Colonic mucosa (tissue), 4 donors: ENCODE measurements around the gene CREB5. TPM values are rescaled to one million over a fixed set of nuclear protein-coding genes. Genes with fewer than 3 reads are reported as not detected.
A peak's percentile ranks its signal among the peaks of the same experiment; 100 is the strongest.

Experiments
- DNase-seq: peaks from one replicate; pipeline ENCODE4 v3.0.0-alpha.2; 2020
- H3K27ac ChIP-seq: fragments of 200-600 bp; one replicate; pipeline ENCODE4 v1.8.0; 2021
- H3K27me3 ChIP-seq: fragments of 200-600 bp; one replicate; pipeline ENCODE4 v1.8.0; 2021
- H3K36me3 ChIP-seq: fragments of 200-600 bp; one replicate; pipeline ENCODE4 v1.8.0; 2021
- H3K4me1 ChIP-seq: fragments of 200-600 bp; one replicate; pipeline ENCODE4 v1.8.0; 2021; ENCODE audit warnings: mild to moderate bottlenecking
- H3K4me3 ChIP-seq: fragments of 200-600 bp; one replicate; pipeline ENCODE4 v1.8.0; 2021
- H3K9ac ChIP-seq, 2 donors: one replicate each; pipeline ENCODE4 v1.7.0; 2013; ENCODE audit warnings: control low read depth in 2 of 2, low read depth in 2 of 2, low read length in 2 of 2
- H3K9me3 ChIP-seq: fragments of 200-600 bp; one replicate; pipeline ENCODE4 v1.8.0; 2021
- intact Hi-C: fragments of 100-400 bp; cut with DNase I; formaldehyde crosslinking; loops from one replicate; pipeline ENCODE4 v1.14.1; 2022
- total RNA-seq, 2 donors: library from RNA; stranded (reverse); fragmentation: NEBNext Ultra II Directional in 1 of 2; extraction: Animal tissue kit (Norgen Biotek cat#: 25700) in 1 of 2; gene quantifications; one replicate each; pipeline ENCODE4 v1.2.1, GENCODE V29; 2021
- TF ChIP-seq, protein P1 (sequence below): fragments of 200-600 bp; IDR thresholded peaks from one replicate; pipeline ENCODE4 v1.8.0; 2022; ENCODE audit warnings: antibody characterized with exemption, mild to moderate bottlenecking
- donor health status: healthy.
- donor health status: DM: no; HTN: no; CAD: no.
- donor health status: DM: no; HTN: no; CAD: no.

Gene CREB5
- total RNA-seq, 2 donors from 2014 or later = 0.54 to 3.6 TPM

DNA sequence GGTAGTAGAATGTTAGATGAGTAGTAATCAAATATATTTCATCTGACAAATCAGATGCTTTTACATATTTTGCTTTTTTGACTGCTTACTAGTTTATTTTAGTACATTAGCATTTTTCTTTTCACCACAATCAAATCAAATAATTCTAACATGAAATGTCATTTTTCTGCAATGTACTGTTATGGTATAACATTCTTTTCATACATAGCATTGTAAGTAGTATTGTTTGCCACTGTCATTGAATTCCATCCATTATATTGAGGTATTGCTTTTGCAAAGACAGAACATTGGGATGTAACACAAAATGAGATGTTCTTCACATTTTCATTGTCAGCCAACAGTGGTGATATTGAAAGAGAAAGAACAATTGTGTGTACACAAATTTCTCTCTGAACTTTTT lies 438.4 kb downstream of the CREB5 start:
- Histone ChIP-seq H3K9me3 (no peaks in the 10 kb centered on the region), H3K36me3 (no peaks in the 10 kb centered on the region), H3K4me3 (no peak overlapping the region), H3K27me3 (peaks cover 8% of the 10 kb centered on the region), H3K9ac (no peak overlapping the region), H3K27ac (no peak overlapping the region), H3K4me1 (no peaks in the 10 kb centered on the region)
- DNase-seq = no peak
- intact Hi-C loops = loop anchor here (5.0 to 10.0 kb wide), 2 partner anchors 96 to 463 kb away; no protein-coding TSS in a partner anchor
- TF ChIP-seq, protein P1, sequence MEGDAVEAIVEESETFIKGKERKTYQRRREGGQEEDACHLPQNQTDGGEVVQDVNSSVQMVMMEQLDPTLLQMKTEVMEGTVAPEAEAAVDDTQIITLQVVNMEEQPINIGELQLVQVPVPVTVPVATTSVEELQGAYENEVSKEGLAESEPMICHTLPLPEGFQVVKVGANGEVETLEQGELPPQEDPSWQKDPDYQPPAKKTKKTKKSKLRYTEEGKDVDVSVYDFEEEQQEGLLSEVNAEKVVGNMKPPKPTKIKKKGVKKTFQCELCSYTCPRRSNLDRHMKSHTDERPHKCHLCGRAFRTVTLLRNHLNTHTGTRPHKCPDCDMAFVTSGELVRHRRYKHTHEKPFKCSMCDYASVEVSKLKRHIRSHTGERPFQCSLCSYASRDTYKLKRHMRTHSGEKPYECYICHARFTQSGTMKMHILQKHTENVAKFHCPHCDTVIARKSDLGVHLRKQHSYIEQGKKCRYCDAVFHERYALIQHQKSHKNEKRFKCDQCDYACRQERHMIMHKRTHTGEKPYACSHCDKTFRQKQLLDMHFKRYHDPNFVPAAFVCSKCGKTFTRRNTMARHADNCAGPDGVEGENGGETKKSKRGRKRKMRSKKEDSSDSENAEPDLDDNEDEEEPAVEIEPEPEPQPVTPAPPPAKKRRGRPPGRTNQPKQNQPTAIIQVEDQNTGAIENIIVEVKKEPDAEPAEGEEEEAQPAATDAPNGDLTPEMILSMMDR = no peak

DNA sequence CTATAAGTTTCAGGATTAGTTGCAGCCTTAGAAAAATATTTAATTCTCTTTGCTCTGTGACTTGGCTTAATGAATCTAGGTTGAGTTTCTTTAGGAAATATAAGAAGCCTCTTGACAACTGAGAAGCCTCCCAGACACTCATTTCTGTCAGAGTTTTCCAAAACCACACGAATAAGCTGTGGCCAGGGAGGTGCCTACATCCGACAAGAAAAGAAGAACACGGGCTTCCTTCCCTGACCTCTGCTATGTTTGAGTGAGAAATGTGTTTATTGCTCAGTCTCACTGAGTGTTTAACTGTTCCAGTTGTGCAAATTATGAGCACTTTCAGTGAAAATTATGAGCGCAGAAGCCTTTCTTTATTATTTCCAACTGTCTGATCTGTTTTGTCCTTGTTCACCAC lies 440.8 kb downstream of the CREB5 start:
- Histone ChIP-seq H3K9me3 (no peaks in the 10 kb centered on the region), H3K9ac (no peak overlapping the region), H3K36me3 (no peaks in the 10 kb centered on the region), H3K4me1 (no peaks in the 10 kb centered on the region), H3K27me3 (peaks cover 8% of the 10 kb centered on the region), H3K27ac (no peak overlapping the region), H3K4me3 (no peak overlapping the region)
- TF ChIP-seq, protein P1 = no peak
- intact Hi-C loops = loop anchor here (5.0 to 10.0 kb wide), 2 partner anchors 98 to 466 kb away; no protein-coding TSS in a partner anchor
- DNase-seq = no peak

GRCh38 chr7:28853834-28854749 lies 441.8 kb downstream of the CREB5 start:
- Histone ChIP-seq H3K9ac (peak overlapping the region in 1 of 2 donors; percentile 61), H3K4me1 (no peaks in the 10 kb centered on the region), H3K4me3 (peak overlapping the region; percentile 33), H3K9me3 (no peaks in the 10 kb centered on the region), H3K27ac (no peak overlapping the region), H3K36me3 (no peaks in the 10 kb centered on the region), H3K27me3 (peaks cover 8% of the 10 kb centered on the region)
- intact Hi-C loops = loop anchor here (5.0 to 10.0 kb wide), 2 partner anchors 99 to 467 kb away; no protein-coding TSS in a partner anchor
- peak; percentile 84 for DNase-seq
- TF ChIP-seq, protein P1 = peak; percentile 86

GRCh38 chr7:28854750-28855074 lies 442.4 kb downstream of the CREB5 start:
- peaks cover 8% of the 10 kb centered on the region for H3K27me3 ChIP-seq
- no peaks in the 10 kb centered on the region for H3K36me3 ChIP-seq
- no peak overlapping the region for H3K27ac ChIP-seq
- H3K9me3 ChIP-seq = no peaks in the 10 kb centered on the region
- no peak overlapping the region for H3K9ac ChIP-seq
- no peak overlapping the region for H3K4me3 ChIP-seq
- intact Hi-C loops = loop anchor here (5.0 to 10.0 kb wide), 2 partner anchors 100 to 467 kb away; no protein-coding TSS in a partner anchor
- no peaks in the 10 kb centered on the region for H3K4me1 ChIP-seq
- DNase-seq = no peak
- TF ChIP-seq, protein P1 = no peak

- intact Hi-C loops = loop anchor here (10.0 kb wide), 1 partner anchor 101 kb away; no protein-coding TSS in a partner anchor
- H3K9me3 ChIP-seq = no peaks in the 10 kb centered on the region
- no peak overlapping the region for H3K27ac ChIP-seq
- TF ChIP-seq, protein P1 = no peak
- no peak overlapping the region for H3K4me3 ChIP-seq
- no peaks in the 10 kb centered on the region for H3K4me1 ChIP-seq
- no peak for DNase-seq
- no peak overlapping the region for H3K9ac ChIP-seq
- no peaks in the 10 kb centered on the region for H3K36me3 ChIP-seq
- peaks cover 8% of the 10 kb centered on the region for H3K27me3 ChIP-seq
These were observed 443.4 kb downstream of the CREB5 start for GRCh38 chr7:28855538-28856217.
